K562 treated with DMSO at 1 percent for 12 hours (cell line): ENCODE data around the gene TYK2. TPM values are rescaled to one million over a fixed set of nuclear protein-coding genes. Genes with fewer than 3 reads are reported as not detected.

ENCODE experiments used
- total RNA-seq: library from RNA; unstranded; fragments of 300-600 nt; gene quantifications from 2 replicates; pipeline ENCODE4 v1.2.3, GENCODE V29; 2022; ENCODE audit not compliant: insufficient read depth

The TYK2 gene
- total RNA-seq = 115 and 173 TPM in 2 replicates

GRCh38 chr19:10380313-10381102 is at the start of gene TYK2:
Gene TYK2 (minus strand): TSS chr19:10380572. CDS start chr19:10378406, 2,166 bp downstream.

GRCh38 chr19:10420444-10421239 is 40.3 kb upstream of the TYK2 start, which contains the start of gene PDE4A:
Gene PDE4A (plus strand): TSS chr19:10420538. CDS start chr19:10420765, 227 bp downstream.

GRCh38 chr19:10403137-10404021 is 23.0 kb upstream of the TYK2 start, which contains the start of gene CDC37:
Gene CDC37 (minus strand): TSS chr19:10403542. CDS start chr19:10403479, 63 bp downstream.

GRCh38 chr19:10339380-10339960 is 40.9 kb downstream of the TYK2 start, which contains the start of gene ICAM3:
Gene ICAM3 (minus strand): TSS chr19:10339624. CDS start chr19:10339614, 10 bp downstream.

GRCh38 chr19:10332965-10333757 is 47.2 kb downstream of the TYK2 start, which contains the start of gene RAVER1:
Gene RAVER1 (minus strand): TSS chr19:10333529. CDS start chr19:10333507, 22 bp downstream.

GRCh38 chr19:10315335-10316214 is 64.8 kb downstream of the TYK2 start, which contains the start of gene FDX2:
Gene FDX2 (minus strand): TSS chr19:10316015. CDS start chr19:10315996, 19 bp downstream.

GRCh38 chr19:10309423-10309822 is 70.9 kb downstream of the TYK2 start, which contains the start of gene ZGLP1:
Gene ZGLP1 (minus strand): TSS chr19:10309815.

Other genes with a start within 250 kb of the TYK2 start
- 95.8 and 157 TPM in 2 replicates for gene DNMT1, start 185.6 kb downstream of the TYK2 start, total RNA-seq
- 0.93 and 2.8 TPM in 2 replicates for gene S1PR2, start 149.2 kb downstream of the TYK2 start, total RNA-seq
- gene MRPL4, start 128.4 kb downstream of the TYK2 start, total RNA-seq = 107 and 119 TPM in 2 replicates
- 50.8 and 121 TPM in 2 replicates for gene ICAM1, start 109.5 kb downstream of the TYK2 start, total RNA-seq
- 78.4 and 98.9 TPM in 2 replicates for gene ICAM4, start 93.6 kb downstream of the TYK2 start, total RNA-seq
- gene ICAM5, start 90.6 kb downstream of the TYK2 start, total RNA-seq = 16.8 and 26.7 TPM in 2 replicates
- gene ZGLP1, start 70.8 kb downstream of the TYK2 start, total RNA-seq = 6.0 and 8.0 TPM in 2 replicates
- gene FDX2, start 64.6 kb downstream of the TYK2 start, total RNA-seq = 27.1 and 43.9 TPM in 2 replicates
- gene RAVER1, start 47.0 kb downstream of the TYK2 start, total RNA-seq = 32.1 and 76.4 TPM in 2 replicates
- gene ICAM3, start 40.9 kb downstream of the TYK2 start, total RNA-seq = 7.0 and 10.9 TPM in 2 replicates
- 197 and 242 TPM in 2 replicates for gene CDC37, start 23.0 kb upstream of the TYK2 start, total RNA-seq
- gene PDE4A, start 40.0 kb upstream of the TYK2 start, total RNA-seq = 7.6 and 19.3 TPM in 2 replicates
- 55.0 and 67.1 TPM in 2 replicates for gene KEAP1, start 122.8 kb upstream of the TYK2 start, total RNA-seq
- not detected in 2 replicates for gene S1PR5, start 136.9 kb upstream of the TYK2 start, total RNA-seq
- 56.4 and 82.6 TPM in 2 replicates for gene ATG4D, start 163.3 kb upstream of the TYK2 start, total RNA-seq
- 26.6 and 38.1 TPM in 2 replicates for gene KRI1, start 185.4 kb upstream of the TYK2 start, total RNA-seq
- gene CDKN2D, start 188.4 kb upstream of the TYK2 start, total RNA-seq = 35.4 and 42.7 TPM in 2 replicates
- gene AP1M2, start 206.7 kb upstream of the TYK2 start, total RNA-seq = not detected in 2 replicates
- gene SLC44A2, start 245.0 kb upstream of the TYK2 start, total RNA-seq = 25.9 and 39.9 TPM in 2 replicates